NCI-H2081 (cell line): ENCODE measurements around the gene CHRNA4.
"Not testable (repeated sequence)": the region's sequence is repeated elsewhere in the genome, so short reads cannot be mapped to it uniquely, and the experiment has no call there.

Source experiments
- DNase-seq, 2 experiments: peaks; one replicate each; lab custom pipeline; 2025; lab: John Stamatoyannopoulos, UW

CHRNA4 gene

DNA sequence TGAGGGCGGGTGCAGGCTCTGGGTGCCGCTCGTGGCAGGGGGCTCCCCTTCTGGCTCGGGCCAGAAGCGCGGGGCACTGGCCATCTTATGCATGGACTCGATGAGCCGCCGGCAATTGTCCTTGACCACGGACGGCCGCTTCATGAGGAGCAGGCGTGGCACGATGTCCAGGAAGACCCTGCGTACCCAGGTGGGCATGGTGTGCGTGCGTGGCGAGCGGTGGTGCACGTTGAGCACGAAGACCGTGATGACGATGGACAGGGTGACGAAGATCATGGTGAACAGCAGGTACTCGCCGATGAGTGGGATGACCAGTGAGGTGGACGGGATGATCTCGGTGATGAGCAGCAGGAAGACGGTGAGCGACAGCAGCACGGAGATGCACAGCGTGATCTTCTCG, 11.0 kb downstream of the CHRNA4 start:
- DNase-seq: no peak

DNA sequence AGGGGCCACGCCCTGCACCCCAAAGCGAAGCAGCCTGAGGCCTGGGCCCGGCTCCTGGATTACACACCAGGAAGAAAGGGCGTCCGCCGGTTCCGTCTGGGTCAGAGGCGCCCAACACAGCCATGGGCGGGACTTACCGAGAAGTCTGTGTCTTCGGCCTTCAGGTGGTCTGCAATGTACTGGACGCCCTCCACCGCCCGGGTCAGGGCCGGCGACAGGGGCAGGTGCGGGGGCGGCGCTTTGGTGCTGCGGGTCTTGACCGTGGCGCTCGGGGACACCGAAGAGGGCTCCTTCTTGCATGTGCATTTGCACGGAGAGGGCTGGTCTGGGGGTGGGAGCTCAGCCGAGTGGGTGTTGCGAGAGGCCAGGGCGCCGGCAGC, 11.6 kb downstream of the CHRNA4 start:
- no peak for DNase-seq

DNA sequence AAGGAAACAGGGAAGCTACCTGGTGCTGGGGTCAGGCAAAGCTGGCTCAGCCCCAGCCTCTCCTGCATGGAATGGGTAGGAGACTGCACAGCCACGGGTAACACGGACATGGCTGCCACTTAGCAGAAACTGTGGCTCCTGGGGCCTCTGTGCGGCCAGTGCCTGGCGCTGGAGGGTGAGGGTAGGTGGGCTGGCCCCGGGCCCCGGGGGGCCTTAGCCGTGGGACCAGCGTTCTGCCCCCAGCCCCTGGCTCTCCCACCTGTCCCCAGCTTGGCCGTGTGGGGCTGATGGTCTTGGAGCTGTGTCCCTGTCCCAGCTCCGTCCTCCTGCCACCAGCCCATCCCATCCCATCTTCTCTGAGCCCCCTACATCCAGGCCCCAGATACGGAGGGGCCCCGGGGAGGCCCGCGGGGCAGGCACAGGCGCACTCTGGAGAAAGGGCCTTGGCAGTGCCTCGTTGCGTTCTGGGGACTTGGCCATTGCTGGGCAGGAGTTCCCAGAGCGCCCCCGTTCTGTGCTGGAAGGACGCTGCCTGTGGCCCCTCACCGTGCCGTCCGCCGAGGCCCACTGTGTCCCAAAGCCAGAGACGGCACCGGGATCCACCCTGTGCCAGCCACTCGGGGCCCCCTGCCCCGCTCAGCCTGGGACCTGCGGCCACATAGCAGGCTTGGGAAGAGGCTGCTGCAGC, 12.2 kb downstream of the CHRNA4 start:
- DNase-seq: no peak

DNA sequence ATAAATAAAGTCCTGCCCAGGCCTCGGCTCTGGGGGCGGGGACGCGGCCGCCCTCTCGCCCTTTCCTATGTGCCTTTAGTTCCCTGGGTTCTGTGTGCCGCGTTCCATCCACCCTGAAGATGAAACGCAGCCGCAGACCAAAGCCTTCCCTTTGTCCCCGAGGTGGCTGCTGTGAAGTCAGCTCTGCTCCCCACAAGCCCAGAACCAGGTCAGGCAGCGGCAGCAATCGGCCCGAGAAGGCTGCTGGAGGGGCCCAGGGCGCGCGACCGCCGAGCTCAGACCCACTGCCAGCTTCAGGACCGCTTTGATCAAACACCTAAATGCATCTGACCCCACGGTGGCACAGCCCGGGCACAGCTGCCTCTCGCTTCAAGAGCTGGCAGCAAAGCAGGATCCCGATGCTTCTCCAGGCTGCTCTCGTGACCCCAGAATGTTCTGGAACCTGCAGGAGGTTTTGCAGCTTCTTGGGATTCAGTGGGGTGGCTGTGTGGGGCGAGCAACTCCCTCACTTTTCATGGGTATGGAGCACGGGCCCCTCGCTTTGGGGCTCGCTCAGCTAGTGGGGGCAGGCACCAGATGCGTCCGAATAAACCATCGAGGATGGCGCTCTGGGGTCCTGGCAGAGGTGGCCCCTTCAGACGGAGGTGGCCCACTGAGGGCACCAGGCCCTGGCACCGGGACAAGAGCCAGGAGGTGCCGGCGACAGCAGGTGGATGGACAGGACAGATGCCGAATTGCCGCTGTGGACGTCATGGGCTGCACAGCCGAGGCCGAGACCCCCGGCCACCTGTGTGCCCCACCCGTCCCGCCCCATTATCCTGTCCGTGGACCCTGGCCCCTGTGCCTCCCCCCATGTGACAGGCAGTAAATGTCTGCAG, 13.0 kb downstream of the CHRNA4 start:
- DNase-seq: no peak

DNA sequence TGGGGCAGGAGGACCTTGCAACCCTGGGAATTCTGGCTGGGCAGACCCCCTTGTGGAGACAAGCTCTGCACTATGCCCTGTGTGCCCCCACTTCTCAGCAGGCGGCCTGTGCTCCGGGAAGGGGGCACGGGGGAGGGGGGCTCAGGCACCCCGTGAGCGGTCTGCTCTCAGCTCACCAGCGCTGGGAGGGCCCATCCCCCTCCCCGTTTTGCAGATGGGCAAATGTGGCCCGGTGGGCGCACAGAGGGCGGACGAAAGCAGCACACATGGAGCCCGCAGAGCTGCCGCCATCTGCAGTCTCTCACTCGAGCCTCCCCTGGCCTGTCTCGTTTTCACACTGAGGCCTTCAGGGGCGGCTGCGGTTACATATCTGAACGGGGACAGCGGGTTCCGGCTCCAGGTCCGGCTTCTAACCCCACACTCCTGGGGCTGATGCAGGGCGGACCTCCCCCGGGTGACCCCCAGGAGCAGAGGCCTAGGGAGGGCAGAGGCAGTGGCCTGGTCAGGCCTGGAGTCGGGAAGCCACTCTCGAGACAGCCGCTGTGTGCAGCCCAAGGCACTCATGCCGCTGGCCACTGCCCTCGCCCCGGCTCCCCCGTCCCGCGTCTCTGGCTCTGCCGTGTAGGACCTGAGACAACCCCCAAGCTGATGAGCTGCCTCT, 13.9 kb downstream of the CHRNA4 start:
- no peak for DNase-seq

DNA sequence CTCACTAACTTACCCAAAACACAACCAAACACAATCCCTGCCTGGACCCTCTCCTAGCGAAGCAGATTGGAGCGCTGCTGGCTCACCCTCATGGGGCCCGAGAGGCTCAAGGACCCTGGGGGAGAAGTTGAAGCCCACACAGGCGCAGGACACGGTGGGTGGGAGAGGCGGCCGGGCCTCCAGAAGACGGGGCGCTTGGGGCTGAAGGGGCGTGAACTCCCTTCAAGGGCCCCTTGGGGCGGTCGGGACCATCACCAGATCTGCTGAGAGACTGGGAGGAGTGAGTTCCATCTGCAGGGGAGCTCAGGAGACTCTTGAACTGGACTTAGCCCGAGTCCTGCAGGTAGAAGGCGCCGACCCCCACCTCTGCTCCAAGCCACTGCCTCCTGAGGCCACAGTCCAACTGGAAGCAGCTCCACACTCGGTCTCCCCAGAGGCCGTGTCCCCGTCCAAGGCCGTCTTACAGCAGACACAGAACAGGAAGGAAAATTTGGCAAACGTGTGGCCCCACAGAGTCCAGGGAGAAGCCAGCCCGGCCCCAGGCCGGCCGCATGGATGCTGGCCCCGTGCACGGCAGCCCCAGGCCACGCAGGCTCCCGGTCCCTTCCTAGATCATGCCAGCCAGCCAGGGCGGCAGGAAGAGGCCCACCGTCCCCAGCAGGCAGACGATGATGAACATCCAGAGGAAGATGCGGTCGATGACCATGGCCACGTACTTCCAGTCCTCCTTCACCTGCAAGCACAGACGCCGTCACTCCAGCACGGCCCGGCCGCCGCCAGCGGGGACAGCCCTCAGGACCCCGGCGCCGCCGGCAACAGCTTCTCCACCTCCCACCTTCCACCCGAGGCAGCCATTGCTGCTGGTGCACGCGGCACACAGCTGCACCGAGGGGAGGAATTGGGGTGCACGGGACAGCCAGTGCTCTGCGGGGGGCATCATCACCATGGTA, 14.7 kb downstream of the CHRNA4 start:
- DNase-seq: no peak

DNA sequence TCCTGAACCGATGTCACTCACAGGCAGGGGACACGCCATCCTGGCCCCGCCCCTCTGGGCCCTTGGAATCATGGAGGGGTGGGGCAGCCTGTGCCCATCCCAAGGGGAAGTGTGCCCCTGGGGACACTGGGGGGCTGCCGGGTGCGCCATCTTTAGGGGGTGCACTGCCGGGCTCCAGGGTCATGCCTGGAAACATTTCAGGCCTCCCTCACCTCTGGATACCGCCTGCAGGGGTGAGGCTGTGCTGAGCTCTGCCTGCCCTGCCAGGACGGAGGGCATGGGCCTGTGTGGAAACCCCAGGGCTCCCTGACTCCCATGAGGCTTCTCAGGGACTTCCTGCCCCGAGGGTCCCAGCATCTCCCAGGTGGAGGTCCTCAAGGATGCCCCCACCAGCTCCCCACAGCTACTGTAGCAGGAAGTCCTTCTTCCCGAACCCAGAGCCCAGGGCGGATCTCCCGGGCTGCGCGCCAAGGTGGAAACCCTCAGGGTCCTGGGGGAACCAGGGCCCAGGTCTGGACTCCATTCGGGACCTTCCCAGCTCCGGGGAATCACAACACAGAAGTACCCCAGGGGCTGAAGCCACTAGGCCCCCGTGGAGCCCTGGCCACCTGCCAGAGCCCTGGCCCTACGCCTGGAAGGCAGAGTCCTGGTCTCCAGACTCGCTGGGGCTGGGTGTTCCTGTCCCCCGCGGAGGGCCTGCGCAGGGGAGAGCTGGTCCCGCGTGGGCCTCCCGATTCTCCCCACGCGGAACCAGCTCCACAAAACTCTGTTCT, 15.6 kb downstream of the CHRNA4 start:
- peak in 1 of 2 experiments; percentile 46 for DNase-seq

DNA sequence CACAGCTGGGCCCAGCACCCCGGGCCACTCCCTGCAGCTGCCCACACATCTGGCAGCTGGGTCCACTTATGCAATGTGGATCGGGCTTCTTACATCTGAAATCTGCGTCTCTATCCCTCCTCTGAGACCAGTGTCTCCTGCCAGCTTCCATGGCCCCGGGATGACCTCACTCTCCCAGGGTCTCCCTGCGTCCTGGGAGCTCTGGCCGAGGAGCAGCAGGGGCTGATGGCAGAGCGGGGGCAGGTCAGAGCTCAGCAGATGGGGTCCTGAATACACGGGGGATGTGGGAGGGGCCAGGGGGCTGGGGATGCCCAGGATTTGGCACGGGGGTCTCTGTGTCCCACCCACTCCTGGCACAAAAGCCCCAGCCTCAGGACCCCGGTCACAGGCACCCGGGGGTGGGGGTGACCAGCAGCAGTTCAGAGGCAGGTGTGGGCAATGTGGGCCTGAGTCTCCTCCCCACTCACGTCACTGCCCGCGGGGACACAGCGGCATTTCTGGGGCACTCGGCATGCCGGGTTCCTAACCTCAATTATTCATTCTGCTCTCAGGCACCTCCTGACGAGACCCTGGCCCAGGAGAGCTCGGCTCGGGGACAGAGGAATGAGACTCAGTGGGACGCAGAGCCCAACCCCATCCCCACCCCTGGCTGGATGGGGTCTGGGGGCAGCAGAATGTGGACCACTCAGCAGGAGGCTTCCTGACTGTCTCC, 16.4 kb downstream of the CHRNA4 start:
- no peak for DNase-seq

DNA sequence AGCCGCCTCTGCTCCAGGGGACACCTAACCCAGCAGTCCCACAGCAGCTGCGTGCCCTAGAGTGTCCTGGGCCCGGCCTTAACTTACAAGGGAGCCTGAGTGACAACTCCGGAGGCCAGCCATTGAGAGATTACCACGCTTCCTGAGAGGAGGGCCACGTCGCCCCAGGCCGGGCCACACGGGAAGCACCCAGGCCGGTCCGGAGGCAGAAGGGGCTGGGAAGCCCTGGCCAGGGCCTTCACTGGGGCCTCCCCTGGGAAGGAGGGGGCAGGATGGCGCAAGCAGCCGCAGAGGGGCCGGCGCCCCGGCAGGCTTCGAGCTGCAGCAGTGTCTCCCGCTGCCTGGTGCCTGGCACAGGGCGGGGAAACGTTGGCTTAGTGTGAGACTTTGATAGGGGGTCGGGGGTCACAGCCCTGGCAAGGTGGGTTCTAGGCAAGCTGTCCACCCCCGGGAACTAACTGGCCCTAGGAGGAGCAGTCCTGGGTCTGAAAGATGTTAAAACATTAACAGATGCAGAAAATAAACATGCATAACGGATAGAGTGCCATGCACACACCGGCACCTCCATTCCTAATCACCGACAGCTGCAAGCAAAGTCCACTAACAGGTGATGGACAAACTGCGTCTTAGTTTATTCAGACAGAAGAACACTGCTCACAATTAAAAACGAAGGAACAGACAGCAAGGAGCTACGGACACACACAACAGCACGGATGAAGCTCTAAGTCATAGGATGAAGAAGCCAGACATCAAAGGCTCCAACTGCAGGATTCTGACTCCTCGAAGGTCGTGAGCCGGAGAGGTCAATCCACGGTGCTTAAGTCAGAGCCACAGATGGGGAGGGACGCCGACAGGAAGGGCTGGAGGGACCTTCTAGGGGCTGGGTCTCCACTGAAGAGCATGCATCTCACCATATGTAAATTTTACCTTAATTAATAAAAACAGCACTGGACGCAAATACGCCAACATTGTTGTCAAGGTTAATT, 17.4 kb downstream of the CHRNA4 start:
- DNase-seq: no peak

DNA sequence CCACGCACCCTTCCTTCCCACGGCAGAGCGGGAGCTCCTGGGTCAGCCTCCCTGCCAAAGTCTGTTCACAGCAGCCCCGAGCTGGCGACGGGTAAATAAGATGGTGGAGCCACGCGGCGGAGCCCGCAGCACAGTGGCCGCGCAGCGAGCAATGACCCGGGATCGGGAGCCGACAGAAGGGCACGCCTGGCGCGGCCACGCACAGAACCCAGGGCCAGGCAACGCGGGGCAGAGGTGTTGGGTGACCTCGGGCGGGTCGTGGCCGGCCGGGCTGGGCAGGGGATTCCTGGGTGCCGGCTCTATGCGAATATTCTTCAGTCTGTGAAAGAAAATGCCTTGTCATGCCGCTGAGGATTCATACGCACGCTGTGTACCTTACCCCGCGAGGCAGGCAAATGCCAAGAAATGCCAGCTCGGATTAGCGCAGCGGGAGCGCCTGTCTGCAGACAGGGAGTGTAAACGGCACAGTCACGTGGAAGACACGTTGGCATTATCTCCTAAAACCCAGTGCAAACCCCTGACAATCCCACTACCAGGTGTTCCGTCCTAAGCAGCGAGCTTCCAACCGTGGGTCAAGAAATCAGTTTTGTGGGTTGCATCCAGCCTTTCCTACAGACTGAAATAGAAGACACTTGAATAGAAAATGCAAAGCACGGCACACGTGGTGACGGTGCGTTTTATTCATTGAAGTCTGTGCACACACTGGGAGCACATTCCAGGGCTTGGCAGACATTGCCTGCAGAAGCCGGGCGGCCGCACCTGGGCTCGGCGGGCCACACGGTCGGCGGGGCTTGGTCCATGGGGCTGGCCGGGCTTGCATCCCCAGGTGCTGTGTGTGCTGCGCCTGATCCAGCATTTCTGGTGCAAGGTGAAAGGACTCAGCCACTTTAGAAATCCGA, 18.3 kb downstream of the CHRNA4 start:
- no peak for DNase-seq

DNA sequence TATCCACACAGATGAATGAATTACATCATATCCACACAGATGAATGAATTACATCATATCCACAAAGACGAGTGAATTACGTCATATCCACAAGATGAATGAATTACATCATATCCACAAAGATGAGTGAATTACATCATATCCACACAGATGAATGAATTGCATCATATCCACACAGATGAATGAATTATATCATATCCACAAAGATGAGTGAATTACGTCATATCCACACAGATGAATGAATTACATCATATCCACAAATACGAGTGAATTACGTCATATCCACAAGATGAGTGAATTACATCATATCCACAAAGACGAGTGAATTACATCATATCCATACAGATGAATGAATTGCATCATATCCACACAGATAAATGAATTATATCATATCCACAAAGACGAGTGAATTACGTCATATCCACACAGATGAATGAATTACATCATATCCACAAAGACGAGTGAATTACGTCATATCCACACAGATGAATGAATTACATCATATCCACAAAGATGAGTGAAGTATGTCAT, 20.9 kb downstream of the CHRNA4 start:
- DNase-seq: not testable (repeated sequence)

DNA sequence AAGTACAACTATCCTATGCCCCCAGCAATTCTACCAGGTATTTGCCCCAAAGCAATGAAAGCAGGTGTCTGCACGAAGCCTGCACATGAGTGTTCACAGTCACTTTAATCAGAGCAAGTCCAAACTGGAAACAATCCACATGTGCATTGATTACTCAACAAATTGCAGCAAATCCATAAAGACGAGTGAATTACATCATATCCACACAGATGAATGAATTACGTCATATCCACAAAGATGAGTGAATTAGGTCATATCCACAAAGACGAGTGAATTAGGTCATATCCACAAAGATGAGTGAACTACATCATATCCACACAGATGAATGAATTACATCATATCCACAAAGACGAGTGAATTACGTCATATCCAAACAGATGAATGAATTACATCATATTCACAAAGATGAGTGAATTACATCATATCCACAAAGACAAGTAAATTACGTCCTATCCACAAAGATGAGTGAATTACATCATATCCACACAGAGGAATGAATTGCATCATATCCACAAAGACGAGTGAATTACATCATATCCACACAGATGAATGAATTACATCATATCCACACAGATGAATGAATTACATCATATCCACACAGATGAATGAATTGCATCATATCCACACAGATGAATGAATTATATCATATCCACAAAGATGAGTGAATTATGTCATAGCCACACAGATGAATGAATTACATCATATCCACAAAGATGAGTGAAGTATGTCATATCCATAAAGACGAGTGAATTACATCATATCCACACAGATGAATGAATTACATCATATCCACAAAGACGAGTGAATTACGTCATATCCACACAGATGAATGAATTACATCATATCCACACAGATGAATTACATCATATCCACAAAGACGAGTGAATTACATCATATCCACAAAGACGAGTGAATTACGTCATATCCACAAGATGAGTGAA, 21.7 kb downstream of the CHRNA4 start:
- DNase-seq: not testable (repeated sequence)

DNA sequence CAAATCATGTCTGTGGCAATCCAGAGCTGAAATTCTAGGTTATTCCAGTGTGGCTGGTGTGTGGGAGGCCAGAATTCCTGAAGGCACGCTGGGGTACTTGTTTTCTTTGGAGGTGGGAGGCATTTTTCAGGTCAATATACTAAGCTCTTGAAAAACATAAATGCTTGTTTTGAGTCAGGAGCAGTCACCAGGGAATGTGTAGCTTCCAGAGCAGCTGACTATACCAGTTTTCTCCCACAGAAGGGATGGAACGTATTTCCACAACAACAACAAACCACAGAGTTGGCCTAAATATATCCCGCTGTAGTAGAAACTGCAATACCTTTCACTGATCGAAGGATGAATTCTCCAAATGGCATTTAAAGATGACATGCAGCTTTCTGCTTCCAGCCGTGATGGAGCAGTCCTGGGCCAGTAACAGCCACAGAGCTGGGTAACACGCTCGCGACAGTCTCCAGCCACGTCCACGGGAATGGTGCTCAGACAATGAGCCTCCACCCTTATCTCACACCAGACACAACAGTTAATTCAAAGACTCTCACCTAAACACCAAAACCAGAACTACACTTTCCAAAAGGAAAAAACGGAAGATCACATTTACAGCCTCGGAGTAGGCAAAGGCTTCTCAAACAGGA, 23.2 kb downstream of the CHRNA4 start:
- no peak for DNase-seq

DNA sequence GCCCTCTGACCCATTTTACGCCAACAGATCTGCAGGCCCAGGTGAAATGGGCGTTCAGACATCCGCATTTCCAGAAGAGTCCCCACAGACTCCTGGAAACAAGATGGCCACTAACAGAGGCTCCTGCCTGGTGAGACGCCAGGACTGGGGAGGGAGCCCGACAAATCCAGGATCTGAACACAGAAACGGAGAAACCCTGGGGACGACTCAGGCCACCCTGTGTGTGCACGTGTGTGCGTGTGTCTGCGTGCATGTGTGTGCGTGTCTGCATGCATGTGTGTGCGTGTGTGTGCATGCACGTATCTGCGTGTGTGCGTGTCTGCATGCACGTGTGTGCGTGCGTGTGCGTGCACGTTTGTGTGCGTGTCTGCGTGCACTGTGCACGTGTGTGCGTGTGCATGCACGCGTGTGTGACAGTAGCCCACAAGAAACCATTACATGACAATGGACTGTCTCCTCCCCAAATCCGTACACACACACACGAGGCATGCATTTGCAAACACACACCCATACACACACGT, 24.9 kb downstream of the CHRNA4 start:
- DNase-seq: no peak

DNA sequence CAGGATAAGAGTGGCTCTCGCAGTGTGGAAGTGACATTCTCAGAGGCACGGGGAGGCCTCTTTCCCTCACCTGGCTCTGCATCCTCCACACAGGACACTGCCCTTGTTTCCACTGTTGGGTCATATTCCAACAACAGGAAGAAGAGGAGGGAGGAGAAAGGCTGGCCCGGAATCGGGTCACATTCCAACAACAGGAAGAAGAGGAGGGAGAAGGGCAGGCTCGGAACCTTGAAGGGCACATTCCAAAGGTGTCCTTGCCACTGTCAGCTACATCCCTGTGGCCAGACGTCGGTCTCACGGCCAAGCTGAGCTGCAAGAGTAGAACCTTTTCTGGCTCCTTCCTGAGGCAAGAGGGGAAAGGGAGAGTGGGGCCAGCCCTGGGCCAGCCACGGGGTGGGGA, 25.4 kb downstream of the CHRNA4 start:
- no peak for DNase-seq

DNA sequence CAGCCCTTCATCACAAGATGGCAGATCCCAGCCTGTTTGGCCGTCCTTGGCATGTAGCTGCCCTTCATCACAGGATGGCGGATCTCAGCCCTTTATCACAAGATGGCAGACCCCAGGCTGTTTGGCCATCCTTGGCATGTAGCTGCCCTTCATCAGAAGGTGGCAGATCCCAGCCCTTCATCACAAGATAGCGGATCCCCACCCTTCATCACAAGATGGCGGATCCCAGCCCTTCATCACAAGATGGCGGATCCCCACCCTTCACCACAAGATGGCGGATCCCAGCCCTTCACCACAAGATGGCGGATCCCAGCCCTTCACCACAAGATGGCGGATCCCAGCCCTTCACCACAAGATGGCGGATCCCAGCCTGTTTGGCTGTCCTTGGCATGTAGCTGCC, 26.1 kb downstream of the CHRNA4 start:
- DNase-seq: not testable (repeated sequence)
